Gastrocnemius medialis (tissue), 4 donors: Measurements from ENCODE around the gene FGF6. TPM values are rescaled to one million over a fixed set of nuclear protein-coding genes. Genes with fewer than 3 reads are reported as not detected.

Source experiments
- ATAC-seq, 2 donors: fragments of 150-250 bp; one replicate each; pipeline ENCODE4 v1.9.1; 2016
- DNase-seq, 2 donors: peaks; one replicate each; pipeline ENCODE4 v3.0.0-alpha.2; 2019
- H3K27ac ChIP-seq, 4 donors: fragments of 200-600 bp; sonication (generic); 1 replicate in 1 of 4; 2 replicates in 3 of 4; pipeline ENCODE4 v1.5.1; 2016 to 2018; ENCODE audit warnings: mild to moderate bottlenecking in 2 of 4, moderate library complexity in 1 of 4
- H3K27me3 ChIP-seq, 3 donors: fragments of 200-600 bp; sonication (generic) in 2 of 3; 1 replicate in 1 of 3; 2 replicates in 2 of 3; pipeline versions ENCODE4 v1.5.1 to v1.6.0; 2016 to 2019; ENCODE audit warnings: mild to moderate bottlenecking in 1 of 3, moderate library complexity in 1 of 3
- H3K36me3 ChIP-seq, 2 donors: fragments of 200-600 bp; sonication (generic) in 1 of 2; one replicate each; pipeline ENCODE4 v1.5.1; 2017 to 2018
- H3K4me1 ChIP-seq, 2 donors: fragments of 200-600 bp; sonication (generic) in 1 of 2; one replicate each; pipeline ENCODE4 v1.5.1; 2016 to 2017; ENCODE audit warnings: mild to moderate bottlenecking in 2 of 2
- H3K4me3 ChIP-seq, 4 donors: fragments of 200-600 bp; sonication (generic) in 3 of 4; 1 replicate in 1 of 4; 2 replicates in 3 of 4; pipeline ENCODE4 v1.5.1; 2016 to 2019; ENCODE audit warnings: mild to moderate bottlenecking in 2 of 4
- H3K9me3 ChIP-seq, 3 donors: fragments of 200-600 bp; sonication (generic) in 2 of 3; 1 replicate in 1 of 3; 2 replicates in 2 of 3; pipeline ENCODE4 v1.5.1; 2016 to 2019
- CTCF ChIP-seq, 5 experiments: fragments of 450-650 bp in 3 of 5; fragments of 200-600 bp in 2 of 5; sonication (generic) in 2 of 5; IDR thresholded peaks in 4 of 5; conservative IDR thresholded peaks in 1 of 5; 1 replicate in 4 of 5; 2 replicates in 1 of 5; pipeline ENCODE4 v1.5.1; 2016 to 2019; ENCODE audit warnings: antibody characterized with exemption in 5 of 5, mild to moderate bottlenecking in 3 of 5, moderate library complexity in 3 of 5
- POLR2A ChIP-seq, 2 donors: fragments of 450-650 bp; IDR thresholded peaks; one replicate each; pipeline ENCODE4 v1.6.1; 2017; ENCODE audit warnings: antibody characterized with exemption in 2 of 2, mild to moderate bottlenecking in 2 of 2, moderate library complexity in 2 of 2
- in situ Hi-C, 4 donors: fragments of 200-750 bp; cut with MboI; loops; one replicate each; pipeline versions ENCODE4 v1.15.0 to v1.8.0; 2017; ENCODE audit warnings: low sequenced_read_pairs in 4 of 4
- intact Hi-C: fragments of 100-400 bp; cut with DNase I; formaldehyde crosslinking; loops from one replicate; pipeline ENCODE4 v1.15.1; 2023; ENCODE audit warnings: low total_unique reads
- total RNA-seq, 4 donors: library from RNA; depleted of rRNA; stranded (reverse); fragments of >200 nt; gene quantifications; one replicate each; pipeline versions ENCODE4 v1.1.0 to v1.2.3, GENCODE V29; 2016

FGF6 gene
- total RNA-seq, 4 donors from 2014 or later, result 0.73 to 5.9 (median 2.2) TPM; not detected in 1

GRCh38 chr12:4434301-4434700 lies 11.3 kb downstream of the FGF6 start:
- no peaks in the 10 kb centered on the region for H3K27me3 ChIP-seq
- no peaks in the 10 kb centered on the region for H3K36me3 ChIP-seq
- no peak for TF ChIP-seq CTCF (IDR thresholded peaks at IDR 0.05 in 4 of 5, conservative IDR thresholded peaks at IDR 0.05 in 1 of 5)
- no peak for TF ChIP-seq POLR2A (IDR thresholded peaks at IDR 0.05)
- DNase-seq (no peak), ATAC-seq (no peak)
- no peaks in the 10 kb centered on the region for H3K9me3 ChIP-seq
- in situ Hi-C loops (loop anchor here in 2 of 4 donors (5.0 to 10.0 kb wide), 2 partner anchors 90 to 93 kb away; no protein-coding TSS in a partner anchor), intact Hi-C loops (loop anchor here (5.0 kb wide), 1 partner anchor 112 kb away; the partner anchor contains the start of gene TIGAR)
- peak overlapping the region; percentile 77 to 88 (median 81) for H3K27ac ChIP-seq
- no peak overlapping the region for H3K4me3 ChIP-seq
- H3K4me1 ChIP-seq, result peaks cover 31 to 35% of the 10 kb centered on the region in 2 donors

- no peaks in the 10 kb centered on the region for H3K27me3 ChIP-seq
- no peaks in the 10 kb centered on the region for H3K36me3 ChIP-seq
Observed at GRCh38 chr12:4433745-4434058, 11.9 kb downstream of the FGF6 start.

GRCh38 chr12:4432878-4433744 lies 12.5 kb downstream of the FGF6 start:
- peak; percentile 71 to 89 for DNase-seq
- Histone ChIP-seq H3K9me3 (no peaks in the 10 kb centered on the region), H3K27ac (peak overlapping the region; percentile 77 to 88 (median 81)), H3K4me1 (peaks cover 31 to 32% of the 10 kb centered on the region in 2 donors), H3K4me3 (no peak overlapping the region), H3K27me3 (no peaks in the 10 kb centered on the region), H3K36me3 (no peaks in the 10 kb centered on the region)
- TF ChIP-seq POLR2A (IDR thresholded peaks at IDR 0.05) (no peak), CTCF (IDR thresholded peaks at IDR 0.05 in 4 of 5, conservative IDR thresholded peaks at IDR 0.05 in 1 of 5) (no peak)
- in situ Hi-C loops, result loop anchor here in 2 of 4 donors (5.0 to 10.0 kb wide), 2 partner anchors 92 to 94 kb away; no protein-coding TSS in a partner anchor
- intact Hi-C loops, result loop anchor here (1.0 to 5.0 kb wide), 3 partner anchors 17 to 111 kb away; partner anchors contain the start of gene TIGAR
- ATAC-seq, result peak; percentile 94

More at GRCh38 chr12:4433745-4434058, 11.9 kb downstream of the FGF6 start:
- no peak for TF ChIP-seq CTCF (IDR thresholded peaks at IDR 0.05 in 4 of 5, conservative IDR thresholded peaks at IDR 0.05 in 1 of 5)
- TF ChIP-seq POLR2A (IDR thresholded peaks at IDR 0.05), result no peak
- no peaks in the 10 kb centered on the region for H3K9me3 ChIP-seq
- DNase-seq (no peak), ATAC-seq (no peak)
- no peak overlapping the region for H3K4me3 ChIP-seq
- H3K27ac ChIP-seq, result peak overlapping the region; percentile 77 to 88 (median 81)
- in situ Hi-C loops, result loop anchor here in 2 of 4 donors (5.0 to 10.0 kb wide), 2 partner anchors 91 to 94 kb away; no protein-coding TSS in a partner anchor
- H3K4me1 ChIP-seq, result peaks cover 31 to 32% of the 10 kb centered on the region in 2 donors
- intact Hi-C loops, result loop anchor here (1.0 to 5.0 kb wide), 3 partner anchors 17 to 111 kb away; partner anchors contain the start of gene TIGAR

GRCh38 chr12:4431866-4432265 lies 13.7 kb downstream of the FGF6 start:
- ATAC-seq (no peak), DNase-seq (no peak)
- Histone ChIP-seq H3K27me3 (no peaks in the 10 kb centered on the region), H3K4me1 (peaks cover 31 to 32% of the 10 kb centered on the region in 2 donors), H3K36me3 (no peaks in the 10 kb centered on the region), H3K27ac (no peak overlapping the region), H3K9me3 (no peaks in the 10 kb centered on the region), H3K4me3 (no peak overlapping the region)
- TF ChIP-seq POLR2A (IDR thresholded peaks at IDR 0.05), result no peak
- TF ChIP-seq CTCF (IDR thresholded peaks at IDR 0.05 in 4 of 5, conservative IDR thresholded peaks at IDR 0.05 in 1 of 5), result no peak
- in situ Hi-C loops, result loop anchor here in 2 of 4 donors (5.0 to 10.0 kb wide), 2 partner anchors 93 to 95 kb away; no protein-coding TSS in a partner anchor
- intact Hi-C loops, result loop anchor here (5.0 kb wide), 1 partner anchor 110 kb away; the partner anchor contains the start of gene TIGAR
